PFSK-1 (cell line): ENCODE results near the gene RAB11FIP3.

ENCODE experiments used
- REST ChIP-seq, 2 experiments: IDR thresholded peaks; 2 replicates each; pipeline versions ENCODE4 v1.6.1 to v1.8.0; 2011 to 2012; ENCODE audit warnings: low read depth in 2 of 2, low read length in 2 of 2, control low read depth in 1 of 2, inconsistent platforms in 1 of 2, mild to moderate bottlenecking in 1 of 2, moderate library complexity in 1 of 2; ENCODE audit not compliant: insufficient read depth in 1 of 2
- SIN3A ChIP-seq: IDR thresholded peaks from 2 replicates; pipeline ENCODE4 v1.6.1; 2012; ENCODE audit warnings: mild to moderate bottlenecking, low read length, moderate library complexity, borderline replicate concordance; ENCODE audit not compliant: insufficient read depth
- TAF1 ChIP-seq: IDR thresholded peaks from 2 replicates; pipeline ENCODE4 v1.6.1; 2012; ENCODE audit warnings: low read length, control low read depth, borderline replicate concordance; ENCODE audit not compliant: insufficient read depth

- no peak for TF ChIP-seq REST (IDR thresholded peaks at IDR 0.05; ENCODE audit: insufficient read depth in 1 of 2, low read depth in 2 of 2, low read length in 2 of 2)
- no peak for TF ChIP-seq SIN3A
- TF ChIP-seq TAF1, result peak; percentile 50; the same call in 1 of the 2 replicates
Observed at GRCh38 chr16:527015-527903, 101.8 kb downstream of the RAB11FIP3 start, which contains the start of gene CAPN15.
